ENCODE results near the gene NTN3. TPM values are rescaled to one million over a fixed set of nuclear protein-coding genes. Genes with fewer than 3 reads are reported as not detected.
A peak's percentile ranks its signal among the peaks of the same experiment; 100 is the strongest.

The NTN3 gene
- polyA plus RNA-seq, 1 of the 3 experiments (the other 2 are of a cell fraction): 0.28 TPM

DNA sequence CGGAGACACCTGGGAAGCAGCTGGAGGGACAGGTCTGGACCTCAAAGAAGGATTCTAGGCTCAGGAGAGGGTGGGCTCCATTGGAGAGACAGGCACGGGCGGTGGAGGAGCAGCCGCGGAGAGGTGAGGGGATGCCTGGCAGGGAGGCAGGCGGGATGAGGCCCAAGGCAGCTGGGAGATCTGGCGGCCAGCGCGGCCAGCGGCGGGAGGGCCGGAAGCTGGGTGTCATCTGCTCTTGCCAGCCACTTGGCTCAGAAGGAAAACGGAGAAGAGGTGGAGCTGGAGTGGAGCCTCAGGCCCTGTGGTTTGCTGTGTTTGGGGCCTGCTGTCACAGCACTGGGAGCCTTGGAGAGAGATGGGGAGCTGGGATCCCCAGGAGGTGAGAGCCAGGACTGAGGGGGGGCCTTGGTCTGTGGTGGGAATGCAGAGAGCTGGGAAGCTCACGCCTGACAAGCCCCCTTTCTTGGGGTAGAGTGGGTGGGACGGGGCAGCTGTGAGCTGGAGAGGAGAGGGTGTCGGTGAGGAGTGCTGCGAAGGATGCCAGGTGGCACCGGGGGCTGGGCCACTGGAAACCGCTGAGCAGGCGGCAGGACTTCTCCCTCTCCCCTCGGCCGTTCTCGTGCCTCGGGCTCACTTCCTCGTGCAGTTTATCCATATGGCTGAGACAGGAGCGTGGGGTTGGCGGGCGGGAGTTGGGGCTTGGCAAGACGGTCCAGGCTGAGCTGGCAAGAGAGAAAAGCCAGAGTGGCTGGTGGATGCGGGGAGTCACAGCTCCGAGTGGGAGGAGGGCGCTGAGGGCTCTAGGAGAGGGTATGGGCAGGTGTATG is 11.8 kb downstream of the NTN3 start:
- H3K9ac ChIP-seq: peak overlapping the region; percentile 44; the same call in 1 of the 2 replicates
- peak overlapping the region; percentile 73 for H3K4me2 ChIP-seq

More for the DNA sequence above, 11.8 kb downstream of the NTN3 start:
- peak overlapping the region; percentile 3 to 11; a peak in 2 of 4 replicates for H3K4me3 ChIP-seq (ENCODE audit: low read depth in 2 of 2, low read length in 1 of 2)
- H3F3A ChIP-seq (replicated peaks; ENCODE audit: insufficient read depth): no peaks in the 10 kb centered on the region
- H3K36me3 ChIP-seq (replicated peaks in 1 of 2; ENCODE audit: control insufficient read depth in 1 of 2, insufficient read depth in 2 of 2, low read length in 1 of 2): no peaks in the 10 kb centered on the region
- peak overlapping the region; percentile 47 to 86; a peak in 3 of 4 replicates for H3K27ac ChIP-seq (ENCODE audit: low read depth in 2 of 2, low read length in 1 of 2)
- no peaks in the 10 kb centered on the region for H3K27me3 ChIP-seq (ENCODE audit: insufficient read depth)
- no peaks in the 10 kb centered on the region for H3K9me3 ChIP-seq
- DNase-seq: peak; percentile 91
- H3K4me1 ChIP-seq (ENCODE audit: control insufficient read depth in 1 of 2, insufficient read depth in 2 of 2, low read depth in 1 of 2, low read length in 1 of 2): peaks cover 3 to 48% of the 10 kb centered on the region in 2 experiments; a peak in 3 of 4 replicates
- H4K20me1 ChIP-seq (ENCODE audit: insufficient read depth): no peaks in the 10 kb centered on the region
- 53% methylated on average over 32 of the region's 32 CpGs for WGBS (ENCODE audit: low lambda C conversion rate)
- H2AFZ ChIP-seq (ENCODE audit: low read depth): peak overlapping the region; percentile 54
- ChIA-PET CTCF (interaction anchor here (0.8 to 12.7 kb wide), 13 partner anchors 8 to 479 kb away, joined by 3 to 95 read pairs (median 4); partner anchors contain the start of genes ABCA3, CCNF, NTN3 and TBC1D24), POLR2A (interaction anchor here (0.6 to 3.5 kb wide), 8 partner anchors 8 to 55 kb away, joined by 3 to 44 read pairs (median 6); partner anchors contain the start of genes NTN3, TBC1D24 and TEDC2)
- peaks cover 6% of the 10 kb centered on the region; the same call in 1 of the 2 replicates for H3K79me2 ChIP-seq (ENCODE audit: insufficient read depth)
- H3K9me2 ChIP-seq: no peaks in the 10 kb centered on the region
- peak in 1 of 2 experiments; percentile 44; a peak in 1 of 4 replicates for TF ChIP-seq EP300 (IDR thresholded peaks at IDR 0.05; ENCODE audit: borderline replicate concordance in 1 of 2, low read depth in 1 of 2, low read length in 1 of 2)
- TF ChIP-seq MXI1 (IDR thresholded peaks at IDR 0.05; ENCODE audit: low read depth, low read length): peak; percentile 84
- no peak for TF ChIP-seq NRF1 (IDR thresholded peaks at IDR 0.05; ENCODE audit: low read depth, low read length)
- 0 out of 2 replicates have a peak, but pooled peaks have one; percentile 22 for TF ChIP-seq TCF12 (IDR thresholded peaks at IDR 0.05)
- TF ChIP-seq, protein P1, sequence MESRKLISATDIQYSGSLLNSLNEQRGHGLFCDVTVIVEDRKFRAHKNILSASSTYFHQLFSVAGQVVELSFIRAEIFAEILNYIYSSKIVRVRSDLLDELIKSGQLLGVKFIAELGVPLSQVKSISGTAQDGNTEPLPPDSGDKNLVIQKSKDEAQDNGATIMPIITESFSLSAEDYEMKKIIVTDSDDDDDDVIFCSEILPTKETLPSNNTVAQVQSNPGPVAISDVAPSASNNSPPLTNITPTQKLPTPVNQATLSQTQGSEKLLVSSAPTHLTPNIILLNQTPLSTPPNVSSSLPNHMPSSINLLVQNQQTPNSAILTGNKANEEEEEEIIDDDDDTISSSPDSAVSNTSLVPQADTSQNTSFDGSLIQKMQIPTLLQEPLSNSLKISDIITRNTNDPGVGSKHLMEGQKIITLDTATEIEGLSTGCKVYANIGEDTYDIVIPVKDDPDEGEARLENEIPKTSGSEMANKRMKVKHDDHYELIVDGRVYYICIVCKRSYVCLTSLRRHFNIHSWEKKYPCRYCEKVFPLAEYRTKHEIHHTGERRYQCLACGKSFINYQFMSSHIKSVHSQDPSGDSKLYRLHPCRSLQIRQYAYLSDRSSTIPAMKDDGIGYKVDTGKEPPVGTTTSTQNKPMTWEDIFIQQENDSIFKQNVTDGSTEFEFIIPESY (IDR thresholded peaks at IDR 0.05; ENCODE audit: borderline replicate concordance, low read depth): no peak
- TF ChIP-seq NFIC (IDR thresholded peaks at IDR 0.05; ENCODE audit: borderline replicate concordance): 0 out of 2 replicates have a peak, but pooled peaks have one; percentile 19
- TF ChIP-seq, protein P2, sequence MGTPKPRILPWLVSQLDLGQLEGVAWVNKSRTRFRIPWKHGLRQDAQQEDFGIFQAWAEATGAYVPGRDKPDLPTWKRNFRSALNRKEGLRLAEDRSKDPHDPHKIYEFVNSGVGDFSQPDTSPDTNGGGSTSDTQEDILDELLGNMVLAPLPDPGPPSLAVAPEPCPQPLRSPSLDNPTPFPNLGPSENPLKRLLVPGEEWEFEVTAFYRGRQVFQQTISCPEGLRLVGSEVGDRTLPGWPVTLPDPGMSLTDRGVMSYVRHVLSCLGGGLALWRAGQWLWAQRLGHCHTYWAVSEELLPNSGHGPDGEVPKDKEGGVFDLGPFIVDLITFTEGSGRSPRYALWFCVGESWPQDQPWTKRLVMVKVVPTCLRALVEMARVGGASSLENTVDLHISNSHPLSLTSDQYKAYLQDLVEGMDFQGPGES (IDR thresholded peaks at IDR 0.05; ENCODE audit: low read depth, low read length): no peak
- 0 out of 2 replicates have a peak, but pooled peaks have one; percentile 6 for TF ChIP-seq RAD21 (IDR thresholded peaks at IDR 0.05; ENCODE audit: low read length)
- TF ChIP-seq, protein P3, sequence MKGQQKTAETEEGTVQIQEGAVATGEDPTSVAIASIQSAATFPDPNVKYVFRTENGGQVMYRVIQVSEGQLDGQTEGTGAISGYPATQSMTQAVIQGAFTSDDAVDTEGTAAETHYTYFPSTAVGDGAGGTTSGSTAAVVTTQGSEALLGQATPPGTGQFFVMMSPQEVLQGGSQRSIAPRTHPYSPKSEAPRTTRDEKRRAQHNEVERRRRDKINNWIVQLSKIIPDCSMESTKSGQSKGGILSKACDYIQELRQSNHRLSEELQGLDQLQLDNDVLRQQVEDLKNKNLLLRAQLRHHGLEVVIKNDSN (IDR thresholded peaks at IDR 0.05; ENCODE audit: borderline replicate concordance, low read depth): no peak
- TF ChIP-seq EZH2phosphoT487 (IDR thresholded peaks at IDR 0.05; ENCODE audit: borderline replicate concordance, low read depth): no peak
- TF ChIP-seq, protein P4, sequence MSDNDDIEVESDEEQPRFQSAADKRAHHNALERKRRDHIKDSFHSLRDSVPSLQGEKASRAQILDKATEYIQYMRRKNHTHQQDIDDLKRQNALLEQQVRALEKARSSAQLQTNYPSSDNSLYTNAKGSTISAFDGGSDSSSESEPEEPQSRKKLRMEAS (IDR thresholded peaks at IDR 0.05; ENCODE audit: low read depth): no peak
